IMR-90 (cell line): ENCODE results near the gene RNF166. TPM values are rescaled to one million over a fixed set of nuclear protein-coding genes. Genes with fewer than 3 reads are reported as not detected.

Experiments used
- ATAC-seq: fragments of 200-7000 bp; cut with Tn5 transposase; 2 replicates; pipeline ENCODE4 v1.9.1; 2020; ENCODE audit warnings: low read depth, mild to moderate bottlenecking, moderate library complexity
- BruUV-seq: library from RNA; stranded (reverse); fragments of 400-500 nt; replicated peaks from 2 replicates; lab custom pipeline; 2021; lab: Mats Ljungman, UMichigan
- CTCF ChIA-PET: fragments of 300-600 bp; formaldehyde crosslinking; extraction: SDS; loops from one replicate; lab custom pipeline; 2021; ENCODE audit warnings: antibody characterized with exemption; lab: Yijun Ruan, JAX
- POLR2A ChIA-PET: fragments of 300-600 bp; sonication (Branson Sonifier 250); formaldehyde crosslinking; loops from one replicate; lab custom pipeline; 2022; ENCODE audit warnings: antibody characterized with exemption; ENCODE audit not compliant: unreplicated experiment; lab: Charles Lee
- DNase-seq: peaks from one replicate; pipeline ENCODE4 v3.0.0; 2013
- H2AFZ ChIP-seq: replicated peaks from 2 replicates; pipeline ENCODE3; 2013; ENCODE audit warnings: low read length, mild to moderate bottlenecking; ENCODE audit not compliant: poor library complexity
- H2AK5ac ChIP-seq: 2 replicates; pipeline ENCODE4 v1.6.1; 2013; ENCODE audit warnings: low read depth, low read length, inconsistent platforms
- H2AK9ac ChIP-seq: replicated peaks from 2 replicates; pipeline ENCODE3; 2013; ENCODE audit warnings: mild to moderate bottlenecking, low read depth, low read length, moderate library complexity; ENCODE audit not compliant: poor library complexity
- H2BK120ac ChIP-seq: 2 replicates; pipeline ENCODE4 v1.6.1; 2013; ENCODE audit warnings: low read depth, low read length, inconsistent platforms
- H2BK15ac ChIP-seq: 3 replicates; pipeline ENCODE4 v1.6.1; 2013; ENCODE audit warnings: low read depth, low read length, inconsistent platforms
- H2BK20ac ChIP-seq: 2 replicates; pipeline ENCODE4 v1.6.1; 2013; ENCODE audit warnings: low read depth, mild to moderate bottlenecking, inconsistent platforms, low read length, moderate library complexity
- H2BK5ac ChIP-seq: 2 replicates; pipeline ENCODE4 v1.6.1; 2013; ENCODE audit warnings: mild to moderate bottlenecking, low read depth, low read length, inconsistent platforms; ENCODE audit not compliant: poor library complexity, severe bottlenecking
- H3K14ac ChIP-seq: replicated peaks from 2 replicates; pipeline ENCODE4 v1.6.1; 2013; ENCODE audit warnings: low read depth, low read length, inconsistent platforms
- H3K18ac ChIP-seq: 2 replicates; pipeline ENCODE4 v1.6.1; 2013; ENCODE audit warnings: low read depth, low read length, control low read depth
- H3K23ac ChIP-seq: 2 replicates; pipeline ENCODE4 v1.6.1; 2013; ENCODE audit warnings: low read depth, low read length, inconsistent platforms
- H3K27ac ChIP-seq: 2 replicates; pipeline ENCODE4 v1.5.1; 2013; ENCODE audit warnings: mild to moderate bottlenecking, control low read depth, low read length; ENCODE audit not compliant: insufficient read depth
- H3K27me3 ChIP-seq: 2 replicates; pipeline ENCODE4 v1.6.1; 2013; ENCODE audit warnings: low read length; ENCODE audit not compliant: control insufficient read depth, insufficient read depth
- H3K36me3 ChIP-seq: 2 replicates; pipeline ENCODE4 v1.6.1; 2013; ENCODE audit warnings: low read length, mixed read lengths; ENCODE audit not compliant: control insufficient read depth, insufficient read depth
- H3K4ac ChIP-seq: 2 replicates; pipeline ENCODE4 v1.6.1; 2013; ENCODE audit warnings: low read depth, low read length, inconsistent platforms
- H3K4me1 ChIP-seq: 2 replicates; pipeline ENCODE4 v1.6.1; 2013; ENCODE audit warnings: low read length, mixed read lengths; ENCODE audit not compliant: control insufficient read depth, insufficient read depth
- H3K4me2 ChIP-seq: 2 replicates; pipeline ENCODE4 v1.6.1; 2013; ENCODE audit warnings: low read depth, mild to moderate bottlenecking, control low read depth, low read length, moderate library complexity
- H3K4me3 ChIP-seq: 2 replicates; pipeline ENCODE4 v1.5.1; 2013; ENCODE audit warnings: low read depth, mild to moderate bottlenecking, control low read depth, low read length, moderate library complexity; ENCODE audit not compliant: insufficient read depth
- H3K56ac ChIP-seq: 2 replicates; pipeline ENCODE4 v1.6.1; 2013; ENCODE audit warnings: low read length, inconsistent platforms; ENCODE audit not compliant: insufficient read depth; ENCODE audit errors: extremely low read depth
- H3K79me1 ChIP-seq, 2 experiments: 2 replicates each; pipeline ENCODE4 v1.6.1; 2013; ENCODE audit warnings: low read length in 2 of 2, inconsistent platforms in 1 of 2, low read depth in 1 of 2
- H3K9ac ChIP-seq: 2 replicates; pipeline ENCODE4 v1.6.1; 2013; ENCODE audit warnings: low read depth, low read length, control low read depth
- H3K9me1 ChIP-seq: 2 replicates; pipeline ENCODE4 v1.6.1; 2013; ENCODE audit warnings: low read length, inconsistent platforms; ENCODE audit not compliant: insufficient read depth
- H3K9me3 ChIP-seq: 2 replicates; pipeline ENCODE4 v1.6.1; 2013; ENCODE audit warnings: low read length; ENCODE audit not compliant: control insufficient read depth, insufficient read depth
- H4K20me1 ChIP-seq: 2 replicates; pipeline ENCODE4 v1.6.1; 2013; ENCODE audit warnings: low read length, inconsistent platforms; ENCODE audit not compliant: insufficient read depth
- H4K5ac ChIP-seq: 2 replicates; pipeline ENCODE4 v1.6.1; 2013; ENCODE audit warnings: mild to moderate bottlenecking, low read depth, low read length, control low read depth
- H4K8ac ChIP-seq, 2 experiments: 2 replicates each; pipeline ENCODE4 v1.6.1; 2013; ENCODE audit warnings: low read depth in 2 of 2, low read length in 2 of 2, control low read depth in 1 of 2, inconsistent platforms in 1 of 2
- H4K91ac ChIP-seq: 2 replicates; pipeline ENCODE4 v1.6.1; 2013; ENCODE audit warnings: low read depth, low read length, inconsistent platforms; ENCODE audit not compliant: insufficient read depth
- BHLHE40 ChIP-seq: fragments of 150-350 bp; IDR thresholded peaks from 2 replicates; pipeline ENCODE4 v1.6.1; 2016; ENCODE audit warnings: mild to moderate bottlenecking, low read depth, low read length
- CEBPB ChIP-seq: IDR thresholded peaks from 2 replicates; pipeline ENCODE4 v1.6.1; 2012; ENCODE audit warnings: low read depth, low read length, improper control_type of control experiment
- MAZ ChIP-seq: IDR thresholded peaks from 2 replicates; pipeline ENCODE4 v1.6.1; 2012; ENCODE audit warnings: low read depth, mild to moderate bottlenecking, low read length, improper control_type of control experiment, moderate library complexity, borderline replicate concordance
- MXI1 ChIP-seq: IDR thresholded peaks from 2 replicates; pipeline ENCODE4 v1.6.1; 2012; ENCODE audit warnings: low read depth, mild to moderate bottlenecking, low read length, moderate library complexity, borderline replicate concordance
- RCOR1 ChIP-seq: IDR thresholded peaks from 2 replicates; pipeline ENCODE4 v1.6.1; 2012; ENCODE audit warnings: mild to moderate bottlenecking, low read length, improper control_type of control experiment; ENCODE audit not compliant: insufficient replicate concordance
- WGBS, 2 experiments: methylation state at CpG; one replicate each; pipeline versions ENCODE4 v1.1.5 to v1.1.7; 2013; ENCODE audit warnings: missing lambda C conversion rate in 2 of 2; ENCODE audit not compliant: insufficient read length in 1 of 2; ENCODE audit errors: extremely low coverage in 2 of 2; 5-methylcytosine and 5-hydroxymethylcytosine counted together
- dilution Hi-C: fragments of 300-500 bp; cut with HindIII; formaldehyde crosslinking; loops from one replicate; pipeline ENCODE4 v1.14.3; 2018; ENCODE audit warnings: low sequenced_read_pairs; ENCODE audit not compliant: unreplicated experiment
- in situ Hi-C: fragments of 300-500 bp; cut with MboI; formaldehyde crosslinking; loops from 3 replicates; pipeline ENCODE4 v1.14.3; 2019; ENCODE audit warnings: low sequenced_read_pairs, inconsistent platforms, mixed read lengths
- intact Hi-C: fragments of 100-400 bp; cut with micrococcal nuclease; formaldehyde crosslinking; loops from 2 replicates; pipeline ENCODE4 v1.10.0; 2022
- polyA plus RNA-seq, 3 experiments: library from polyadenylated mRNA; depleted of rRNA; stranded (reverse); fragments of >200 nt; gene quantifications; 2 replicates each; pipeline ENCODE4 v1.2.3, GENCODE V29; 2012; ENCODE audit warnings: low replicate concordance in 1 of 3
- total RNA-seq: library from RNA; depleted of rRNA; stranded (reverse); fragments of >200 nt; gene quantifications from 2 replicates; pipeline ENCODE4 v1.2.3, GENCODE V29; 2012
- TF ChIP-seq, protein P1 (sequence below): fragments of 150-350 bp; IDR thresholded peaks from 2 replicates; pipeline ENCODE4 v1.6.1; 2016; ENCODE audit warnings: low read depth, mild to moderate bottlenecking, low read length, moderate library complexity, borderline replicate concordance

RNF166 gene
- total and polyA plus RNA-seq, 2 of the 4 experiments (the other 2 are of a cell fraction): 8.1 to 17.4 TPM

DNA sequence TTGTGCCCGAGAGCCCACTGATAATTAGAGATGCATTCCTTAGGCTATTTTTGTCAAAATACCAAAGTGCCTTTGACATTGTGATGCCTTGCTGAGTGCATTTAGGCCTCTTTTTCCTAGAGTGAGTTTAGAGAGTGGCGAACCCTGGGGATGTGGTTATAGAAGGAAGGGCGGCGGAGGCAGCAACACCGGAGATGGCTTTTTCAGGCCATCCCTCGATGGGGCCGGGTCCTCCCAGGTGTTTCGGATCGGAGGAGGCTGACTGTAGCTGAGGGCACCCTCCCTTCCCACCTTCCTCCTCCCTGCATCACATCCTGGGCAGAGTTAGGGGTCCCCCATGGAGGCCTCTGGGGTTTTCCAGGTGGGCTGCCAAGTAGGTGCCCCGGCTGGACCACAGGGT lies 13.3 kb downstream of the RNF166 start:
- H2BK120ac ChIP-seq: no peak overlapping the region
- no peaks in the 10 kb centered on the region for H3K9me3 ChIP-seq
- intact Hi-C loops: no loop called here
- no peak overlapping the region for H3K4ac ChIP-seq
- WGBS, 2 experiments: no CpG with 5 or more reads among the region's 10 CpGs
- ChIA-PET CTCF (no interaction called here), POLR2A (no interaction called here)
- H3K4me2 ChIP-seq: no peak overlapping the region
- no peak overlapping the region for H3K4me3 ChIP-seq
- peaks cover 23% of the 10 kb centered on the region for H3K27me3 ChIP-seq
- DNase-seq: no peak
- no peaks in the 10 kb centered on the region for H3K9me1 ChIP-seq
- H3K9ac ChIP-seq: no peak overlapping the region
- no peak overlapping the region for H3K27ac ChIP-seq
- no peaks in the 10 kb centered on the region for H3K79me1 ChIP-seq
- H3K18ac ChIP-seq: no peak overlapping the region
- no peak overlapping the region for H3K23ac ChIP-seq
- no peak overlapping the region for H3K56ac ChIP-seq
- H4K5ac ChIP-seq: no peak overlapping the region
- no peaks in the 10 kb centered on the region for H4K20me1 ChIP-seq
- no peaks in the 10 kb centered on the region for H3K4me1 ChIP-seq
- ATAC-seq: no peak
- dilution Hi-C loops: no loop called here
- TF ChIP-seq, protein P1, sequence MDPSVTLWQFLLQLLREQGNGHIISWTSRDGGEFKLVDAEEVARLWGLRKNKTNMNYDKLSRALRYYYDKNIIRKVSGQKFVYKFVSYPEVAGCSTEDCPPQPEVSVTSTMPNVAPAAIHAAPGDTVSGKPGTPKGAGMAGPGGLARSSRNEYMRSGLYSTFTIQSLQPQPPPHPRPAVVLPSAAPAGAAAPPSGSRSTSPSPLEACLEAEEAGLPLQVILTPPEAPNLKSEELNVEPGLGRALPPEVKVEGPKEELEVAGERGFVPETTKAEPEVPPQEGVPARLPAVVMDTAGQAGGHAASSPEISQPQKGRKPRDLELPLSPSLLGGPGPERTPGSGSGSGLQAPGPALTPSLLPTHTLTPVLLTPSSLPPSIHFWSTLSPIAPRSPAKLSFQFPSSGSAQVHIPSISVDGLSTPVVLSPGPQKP: no peak
- TF ChIP-seq BHLHE40 (no peak), MAZ (no peak), RCOR1 (no peak), MXI1 (no peak), CEBPB (no peak)
- peaks cover 11% of the 10 kb centered on the region; the same call in 1 of the 2 replicates for H3K36me3 ChIP-seq
- no peak overlapping the region for H2AFZ ChIP-seq
- in situ Hi-C loops: no loop called here
- no peak overlapping the region for H2BK15ac ChIP-seq
- no peak overlapping the region for H4K91ac ChIP-seq
- no peak overlapping the region for H3K14ac ChIP-seq
- H2AK5ac ChIP-seq: no peak overlapping the region
- H4K8ac ChIP-seq: no peak overlapping the region
- no peak overlapping the region for H2BK5ac ChIP-seq
- H2BK20ac ChIP-seq: no peak overlapping the region
- no TSS peak for BruUV-seq
- H2AK9ac ChIP-seq: no peak overlapping the region
